HEK293 (cell line): ENCODE measurements around the gene KIF17.

Source experiments
- CTCF ChIA-PET: fragments of 350-600 bp; formaldehyde crosslinking; extraction: SDS; loops from one replicate; lab custom pipeline; 2021; ENCODE audit warnings: antibody characterized with exemption; lab: Yijun Ruan, JAX
- POLR2A ChIA-PET: fragments of 300-600 bp; formaldehyde crosslinking; extraction: SDS; loops from one replicate; lab custom pipeline; 2020; ENCODE audit warnings: antibody characterized with exemption, inconsistent platforms; lab: Yijun Ruan, JAX
- H3K27ac ChIP-seq: fragments of 200-500 bp; sonication (Bioruptor generic); 2 replicates; pipeline ENCODE4 v1.5.1; 2014; ENCODE audit warnings: low read depth, low read length, control low read depth, inconsistent platforms; ENCODE audit errors: extremely low read depth
- H3K36me3 ChIP-seq, 2 experiments: fragments of 200-500 bp in 1 of 2; sonication (Bioruptor generic) in 1 of 2; 1 replicate in 1 of 2; 2 replicates in 1 of 2; pipeline ENCODE4 v1.5.1; 2014 to 2017; ENCODE audit warnings: inconsistent platforms in 2 of 2, low read length in 2 of 2; ENCODE audit not compliant: control insufficient read depth in 2 of 2, insufficient read depth in 1 of 2
- H3K4me1 ChIP-seq: fragments of 200-500 bp; sonication (Bioruptor generic); 2 replicates; pipeline ENCODE4 v1.5.1; 2014; ENCODE audit warnings: mild to moderate bottlenecking, low read length, inconsistent platforms; ENCODE audit not compliant: control insufficient read depth, insufficient read depth
- H3K4me3 ChIP-seq: 2 replicates; pipeline ENCODE4 v1.5.1; 2011; ENCODE audit warnings: low read depth, mild to moderate bottlenecking, control low read depth, low read length, moderate library complexity
- H3K9me3 ChIP-seq: fragments of 200-500 bp; sonication (Bioruptor generic); 2 replicates; pipeline ENCODE4 v1.5.1; 2014; ENCODE audit warnings: low read depth, low read length, inconsistent platforms; ENCODE audit not compliant: control insufficient read depth, insufficient read depth
- FEZF1 ChIP-seq: fragments of 450-650 bp; formaldehyde crosslinking; IDR thresholded peaks from 2 replicates; pipeline ENCODE4 v1.5.1; 2016; ENCODE audit warnings: missing biosample characterization, missing genetic modification characterization
- HOXD13 ChIP-seq: sonication (generic); formaldehyde crosslinking; IDR thresholded peaks from 2 replicates; pipeline ENCODE4 v1.8.0; 2022; ENCODE audit warnings: missing genetic modification reagents, borderline replicate concordance
- KLF10 ChIP-seq: fragments of 450-650 bp; IDR thresholded peaks from 2 replicates; pipeline ENCODE4 v1.5.1; 2018; ENCODE audit warnings: missing biosample characterization, mild to moderate bottlenecking, missing genetic modification characterization
- KLF7 ChIP-seq: fragments of 450-650 bp; formaldehyde crosslinking; IDR thresholded peaks from 2 replicates; pipeline ENCODE4 v1.5.1; 2016; ENCODE audit warnings: missing biosample characterization, missing genetic modification characterization, borderline replicate concordance
- PBX3 ChIP-seq: sonication (generic); formaldehyde crosslinking; IDR thresholded peaks from 2 replicates; pipeline ENCODE4 v1.8.1; 2022; ENCODE audit warnings: mild to moderate bottlenecking, moderate library complexity, missing genetic modification reagents
- PRDM4 ChIP-seq: fragments of 450-650 bp; formaldehyde crosslinking; IDR thresholded peaks from 2 replicates; pipeline ENCODE4 v1.5.1; 2017; ENCODE audit warnings: missing biosample characterization, missing genetic modification characterization
- RBAK ChIP-seq: fragments of 450-650 bp; formaldehyde crosslinking; IDR thresholded peaks from 2 replicates; pipeline ENCODE4 v1.5.1; 2016; ENCODE audit warnings: missing biosample characterization, missing genetic modification characterization
- SALL2 ChIP-seq: fragments of 450-650 bp; formaldehyde crosslinking; IDR thresholded peaks from 2 replicates; pipeline ENCODE4 v1.5.0; 2017; ENCODE audit warnings: missing biosample characterization, mild to moderate bottlenecking, missing genetic modification characterization, borderline replicate concordance
- SCRT1 ChIP-seq: fragments of 450-650 bp; formaldehyde crosslinking; IDR thresholded peaks from 2 replicates; pipeline ENCODE4 v1.5.1; 2016; ENCODE audit warnings: missing biosample characterization, missing genetic modification characterization, borderline replicate concordance
- YY1 ChIP-seq: fragments of 450-650 bp; formaldehyde crosslinking; IDR thresholded peaks from 2 replicates; pipeline ENCODE4 v1.5.1; 2018; ENCODE audit warnings: missing biosample characterization, missing genetic modification characterization
- ZBTB6 ChIP-seq: fragments of 450-650 bp; formaldehyde crosslinking; IDR thresholded peaks from 2 replicates; pipeline ENCODE4 v1.5.1; 2017; ENCODE audit warnings: missing biosample characterization, missing genetic modification characterization
- ZBTB7A ChIP-seq: fragments of 450-650 bp; formaldehyde crosslinking; IDR thresholded peaks from 2 replicates; pipeline ENCODE4 v1.5.1; 2016; ENCODE audit warnings: low read depth, missing biosample characterization, missing genetic modification characterization
- ZBTB8A ChIP-seq: fragments of 450-650 bp; formaldehyde crosslinking; IDR thresholded peaks from 2 replicates; pipeline ENCODE4 v1.5.1; 2016; ENCODE audit warnings: missing biosample characterization, missing genetic modification characterization
- ZNF121 ChIP-seq: fragments of 450-650 bp; formaldehyde crosslinking; IDR thresholded peaks from 2 replicates; pipeline ENCODE4 v1.5.1; 2016; ENCODE audit warnings: missing biosample characterization, missing genetic modification characterization
- ZNF132 ChIP-seq: fragments of 450-650 bp; formaldehyde crosslinking; IDR thresholded peaks from 2 replicates; pipeline ENCODE4 v1.5.1; 2017; ENCODE audit warnings: missing biosample characterization, missing genetic modification characterization, borderline replicate concordance
- ZNF221 ChIP-seq: fragments of 450-650 bp; formaldehyde crosslinking; IDR thresholded peaks from 2 replicates; pipeline ENCODE4 v1.5.1; 2017; ENCODE audit warnings: missing biosample characterization, missing genetic modification characterization, borderline replicate concordance
- ZNF239 ChIP-seq: fragments of 450-650 bp; formaldehyde crosslinking; IDR thresholded peaks from 2 replicates; pipeline ENCODE4 v1.5.1; 2016; ENCODE audit warnings: missing biosample characterization, missing genetic modification characterization
- ZNF266 ChIP-seq: fragments of 450-650 bp; formaldehyde crosslinking; IDR thresholded peaks from 2 replicates; pipeline ENCODE4 v1.5.1; 2016; ENCODE audit warnings: missing biosample characterization, missing genetic modification characterization, low read depth
- ZNF341 ChIP-seq: fragments of 450-650 bp; formaldehyde crosslinking; IDR thresholded peaks from 2 replicates; pipeline ENCODE4; 2016; ENCODE audit warnings: low read depth, missing biosample characterization, missing genetic modification characterization
- ZNF366 ChIP-seq: fragments of 450-650 bp; formaldehyde crosslinking; conservative IDR thresholded peaks from 2 replicates; pipeline ENCODE4 v1.5.1; 2016; ENCODE audit warnings: missing biosample characterization, missing genetic modification characterization
- ZNF426 ChIP-seq: fragments of 450-650 bp; formaldehyde crosslinking; IDR thresholded peaks from 2 replicates; pipeline ENCODE4 v1.5.1; 2017; ENCODE audit warnings: missing biosample characterization, missing genetic modification characterization, mild to moderate bottlenecking, inconsistent platforms, moderate library complexity
- ZNF473 ChIP-seq: fragments of 450-650 bp; formaldehyde crosslinking; IDR thresholded peaks from 2 replicates; pipeline ENCODE4 v1.5.1; 2017; ENCODE audit warnings: missing biosample characterization, missing genetic modification characterization
- ZNF623 ChIP-seq: fragments of 450-650 bp; formaldehyde crosslinking; IDR thresholded peaks from 2 replicates; pipeline ENCODE4 v1.5.1; 2016; ENCODE audit warnings: missing biosample characterization, missing genetic modification characterization
- TF ChIP-seq, protein P1 (sequence below): fragments of 450-650 bp; formaldehyde crosslinking; IDR thresholded peaks from 2 replicates; pipeline ENCODE4 v1.5.1; 2016; ENCODE audit warnings: missing biosample characterization, missing genetic modification characterization
- TF ChIP-seq, protein P2 (sequence below): fragments of 450-650 bp; formaldehyde crosslinking; IDR thresholded peaks from 2 replicates; pipeline ENCODE4 v1.5.1; 2016; ENCODE audit warnings: missing biosample characterization, missing genetic modification characterization
- TF ChIP-seq, protein P3 (sequence below): fragments of 450-650 bp; formaldehyde crosslinking; IDR thresholded peaks from 2 replicates; pipeline ENCODE4 v1.5.1; 2016; ENCODE audit warnings: missing biosample characterization, missing genetic modification characterization, low read depth

KIF17 gene

DNA sequence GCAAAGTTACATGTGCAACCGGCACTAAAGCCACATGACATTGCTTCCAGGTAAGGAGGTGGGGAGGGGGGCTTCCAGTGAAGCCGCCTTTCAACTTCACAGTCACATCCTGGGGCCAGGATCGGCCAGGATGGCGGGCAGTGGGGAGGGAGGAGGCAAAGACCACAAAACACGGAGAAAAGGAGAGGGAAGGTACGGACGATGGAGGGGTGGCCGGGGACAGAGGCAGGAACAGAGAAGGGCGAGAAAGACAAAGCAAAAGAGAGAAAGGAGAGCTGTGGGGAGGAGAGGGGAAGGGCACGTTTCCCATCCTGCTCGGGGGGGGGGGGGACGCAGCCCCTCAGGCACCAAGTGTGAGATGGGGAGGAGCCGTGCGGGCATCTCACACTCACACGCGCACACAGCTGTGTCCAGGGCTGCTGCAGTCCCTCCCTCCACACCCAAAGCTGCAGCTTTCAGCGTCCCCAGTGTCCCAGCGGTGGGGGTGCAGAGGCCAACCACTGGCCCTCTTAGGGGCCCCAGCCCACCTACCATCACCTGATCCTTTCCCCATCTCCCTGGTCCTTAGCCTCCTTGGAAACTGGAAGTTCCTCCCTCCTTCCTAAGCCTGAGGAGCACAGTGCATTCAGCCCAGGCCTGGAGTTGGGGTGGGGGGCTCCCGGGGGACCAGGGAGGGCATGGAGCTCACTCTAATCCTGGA, 12.3 kb upstream of the KIF17 start:
- TF ChIP-seq FEZF1 (tag by site-specific recombination) (no peak), RBAK (tag by site-specific recombination) (no peak), KLF10 (tag by site-specific recombination) (no peak), ZNF121 (tag by site-specific recombination) (no peak), ZNF239 (tag by site-specific recombination) (no peak), KLF7 (tag by site-specific recombination) (no peak), ZNF221 (tag by site-specific recombination) (no peak), SALL2 (no peak), ZNF623 (tag by site-specific recombination) (no peak), PBX3 (no peak), ZNF366 (tag by site-specific recombination) (peak; percentile 51), ZBTB6 (tag by site-specific recombination) (no peak), ZBTB7A (no peak), ZNF426 (tag by site-specific recombination) (no peak), YY1 (tag by site-specific recombination) (no peak), ZNF132 (tag by site-specific recombination) (no peak), SCRT1 (tag by site-specific recombination) (no peak), ZNF341 (tag by site-specific recombination) (peak; percentile 92), ZNF473 (no peak), ZNF266 (tag by site-specific recombination) (no peak), ZBTB8A (tag by site-specific recombination) (0 out of 2 replicates have a peak, but pooled peaks have one; percentile 17), HOXD13 (CRISPR knock-in tag) (no peak), PRDM4 (tag by site-specific recombination) (peak; percentile 43; the same call in 1 of the 2 replicates)
- TF ChIP-seq, protein P1, sequence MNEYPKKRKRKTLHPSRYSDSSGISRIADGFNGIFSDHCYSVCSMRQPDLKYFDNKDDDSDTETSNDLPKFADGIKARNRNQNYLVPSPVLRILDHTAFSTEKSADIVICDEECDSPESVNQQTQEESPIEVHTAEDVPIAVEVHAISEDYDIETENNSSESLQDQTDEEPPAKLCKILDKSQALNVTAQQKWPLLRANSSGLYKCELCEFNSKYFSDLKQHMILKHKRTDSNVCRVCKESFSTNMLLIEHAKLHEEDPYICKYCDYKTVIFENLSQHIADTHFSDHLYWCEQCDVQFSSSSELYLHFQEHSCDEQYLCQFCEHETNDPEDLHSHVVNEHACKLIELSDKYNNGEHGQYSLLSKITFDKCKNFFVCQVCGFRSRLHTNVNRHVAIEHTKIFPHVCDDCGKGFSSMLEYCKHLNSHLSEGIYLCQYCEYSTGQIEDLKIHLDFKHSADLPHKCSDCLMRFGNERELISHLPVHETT (tag by site-specific recombination): no peak
- TF ChIP-seq, protein P2, sequence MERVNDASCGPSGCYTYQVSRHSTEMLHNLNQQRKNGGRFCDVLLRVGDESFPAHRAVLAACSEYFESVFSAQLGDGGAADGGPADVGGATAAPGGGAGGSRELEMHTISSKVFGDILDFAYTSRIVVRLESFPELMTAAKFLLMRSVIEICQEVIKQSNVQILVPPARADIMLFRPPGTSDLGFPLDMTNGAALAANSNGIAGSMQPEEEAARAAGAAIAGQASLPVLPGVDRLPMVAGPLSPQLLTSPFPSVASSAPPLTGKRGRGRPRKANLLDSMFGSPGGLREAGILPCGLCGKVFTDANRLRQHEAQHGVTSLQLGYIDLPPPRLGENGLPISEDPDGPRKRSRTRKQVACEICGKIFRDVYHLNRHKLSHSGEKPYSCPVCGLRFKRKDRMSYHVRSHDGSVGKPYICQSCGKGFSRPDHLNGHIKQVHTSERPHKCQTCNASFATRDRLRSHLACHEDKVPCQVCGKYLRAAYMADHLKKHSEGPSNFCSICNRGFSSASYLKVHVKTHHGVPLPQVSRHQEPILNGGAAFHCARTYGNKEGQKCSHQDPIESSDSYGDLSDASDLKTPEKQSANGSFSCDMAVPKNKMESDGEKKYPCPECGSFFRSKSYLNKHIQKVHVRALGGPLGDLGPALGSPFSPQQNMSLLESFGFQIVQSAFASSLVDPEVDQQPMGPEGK (tag by site-specific recombination): peak; percentile 22; the same call in 1 of the 2 replicates
- TF ChIP-seq, protein P3, sequence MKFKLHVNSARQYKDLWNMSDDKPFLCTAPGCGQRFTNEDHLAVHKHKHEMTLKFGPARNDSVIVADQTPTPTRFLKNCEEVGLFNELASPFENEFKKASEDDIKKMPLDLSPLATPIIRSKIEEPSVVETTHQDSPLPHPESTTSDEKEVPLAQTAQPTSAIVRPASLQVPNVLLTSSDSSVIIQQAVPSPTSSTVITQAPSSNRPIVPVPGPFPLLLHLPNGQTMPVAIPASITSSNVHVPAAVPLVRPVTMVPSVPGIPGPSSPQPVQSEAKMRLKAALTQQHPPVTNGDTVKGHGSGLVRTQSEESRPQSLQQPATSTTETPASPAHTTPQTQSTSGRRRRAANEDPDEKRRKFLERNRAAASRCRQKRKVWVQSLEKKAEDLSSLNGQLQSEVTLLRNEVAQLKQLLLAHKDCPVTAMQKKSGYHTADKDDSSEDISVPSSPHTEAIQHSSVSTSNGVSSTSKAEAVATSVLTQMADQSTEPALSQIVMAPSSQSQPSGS (tag by site-specific recombination): no peak
- H3K27ac ChIP-seq: no peak overlapping the region
- no peaks in the 10 kb centered on the region for H3K36me3 ChIP-seq
- CTCF ChIA-PET: interaction anchor here (0.6 kb wide), 1 partner anchor 452 kb away, joined by 3 read pairs; no protein-coding TSS in a partner anchor
- peaks cover 8% of the 10 kb centered on the region for H3K4me1 ChIP-seq
- POLR2A ChIA-PET: no interaction called here
- no peak overlapping the region for H3K4me3 ChIP-seq
- no peaks in the 10 kb centered on the region for H3K9me3 ChIP-seq
